Superior temporal gyrus (tissue), 1 donor: ENCODE data around the gene PTCHD4.

ENCODE experiments used
- DNase-seq: peaks from one replicate; pipeline ENCODE4 v3.0.0-alpha.2; 2016; ENCODE audit errors: extremely low spot score

PTCHD4 gene

DNA sequence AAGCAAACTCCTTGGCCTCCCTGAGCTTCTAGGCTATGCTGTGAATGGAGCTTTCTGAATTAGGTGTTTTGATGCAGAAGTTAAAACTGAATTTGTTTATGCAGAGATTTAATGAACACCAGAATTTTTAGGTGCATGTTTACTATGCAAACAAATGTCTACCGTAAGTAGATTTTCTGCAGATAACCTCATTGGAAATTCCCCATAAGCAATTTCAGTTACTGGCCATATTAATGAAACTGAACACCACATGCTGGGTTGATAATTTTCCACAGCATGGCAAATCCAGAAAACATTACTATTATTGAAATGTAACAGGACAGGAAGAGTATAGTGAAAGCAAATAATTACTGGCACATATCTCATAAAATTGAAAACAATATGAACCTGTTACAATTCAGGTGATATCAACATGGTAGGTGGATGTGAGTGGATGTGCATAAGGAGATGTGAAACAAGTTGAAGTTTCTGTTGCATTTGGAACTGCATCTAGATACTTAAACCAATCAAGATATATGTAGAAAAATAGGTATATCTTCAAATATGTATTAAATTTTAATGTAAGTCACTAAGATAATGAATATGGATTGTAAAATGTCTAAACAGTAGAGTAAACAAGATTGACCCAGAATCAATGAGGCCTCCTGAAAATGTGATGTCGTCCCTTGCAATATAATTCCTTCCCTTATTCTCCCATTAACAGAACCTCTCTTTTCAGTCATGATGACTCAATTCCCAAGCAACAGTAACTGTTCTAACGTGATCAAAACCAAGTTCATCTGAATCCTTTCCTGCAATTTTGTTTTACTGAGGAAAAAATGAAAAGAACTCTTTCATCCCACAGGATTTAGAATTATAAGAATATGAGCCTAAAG is 11.0 kb downstream of the PTCHD4 start:
- no peak for DNase-seq

- no peak for DNase-seq
These were observed 12.1 kb downstream of the PTCHD4 start for GRCh38 chr6:48098923-48099322.

GRCh38 chr6:48092550-48093217 is 18.3 kb downstream of the PTCHD4 start:
- no peak for DNase-seq

GRCh38 chr6:48090546-48090945 is 20.5 kb downstream of the PTCHD4 start:
- no peak for DNase-seq

- DNase-seq = no peak
These were observed 23.5 kb downstream of the PTCHD4 start for GRCh38 chr6:48087448-48087847.

DNA sequence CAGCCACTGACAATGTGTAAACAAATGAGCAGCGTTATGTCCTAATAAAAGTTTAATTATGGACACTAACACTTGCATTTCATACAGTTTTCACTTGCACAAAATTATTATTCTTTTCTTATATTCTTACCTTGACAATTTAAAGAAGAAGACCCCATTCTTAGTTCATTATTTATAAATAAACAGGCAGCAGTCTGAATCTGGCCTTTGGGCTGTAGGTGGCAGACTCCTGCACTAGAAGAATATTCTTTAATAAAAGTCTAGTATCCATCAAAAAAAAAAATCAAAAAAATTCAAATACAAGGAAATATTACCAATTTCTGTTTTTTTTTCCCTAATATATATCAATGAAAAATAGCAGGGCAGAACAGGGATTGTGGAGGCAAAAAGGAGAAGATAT is 24.8 kb downstream of the PTCHD4 start:
- no peak for DNase-seq

DNA sequence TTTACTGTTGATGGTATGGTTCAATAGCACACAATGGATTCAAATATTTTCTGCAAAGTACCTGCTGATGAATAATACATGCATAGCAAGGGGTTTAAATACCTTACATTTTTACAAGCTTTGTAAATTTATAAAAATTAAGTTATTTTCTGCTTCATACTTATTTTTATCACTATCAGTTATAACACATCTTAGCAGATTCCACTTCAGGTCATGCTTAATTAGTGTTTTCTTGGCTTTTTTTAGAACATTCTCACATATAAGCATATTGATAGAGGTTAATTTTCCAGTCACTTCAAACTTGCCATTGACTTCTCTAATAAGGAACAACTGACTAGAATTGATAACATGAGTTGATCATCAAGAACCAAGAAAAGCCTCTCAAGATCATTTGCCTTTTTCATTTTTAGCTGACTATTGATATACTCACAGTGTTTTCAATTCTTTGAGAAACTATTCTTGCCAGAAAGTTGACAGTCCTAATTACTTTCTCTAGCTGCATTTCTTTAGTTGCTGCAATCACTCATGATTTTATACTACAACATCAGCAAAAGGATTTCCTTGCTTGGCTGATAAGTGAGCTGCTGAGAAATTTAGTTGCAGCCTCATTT is 25.8 kb downstream of the PTCHD4 start:
- DNase-seq = no peak

DNA sequence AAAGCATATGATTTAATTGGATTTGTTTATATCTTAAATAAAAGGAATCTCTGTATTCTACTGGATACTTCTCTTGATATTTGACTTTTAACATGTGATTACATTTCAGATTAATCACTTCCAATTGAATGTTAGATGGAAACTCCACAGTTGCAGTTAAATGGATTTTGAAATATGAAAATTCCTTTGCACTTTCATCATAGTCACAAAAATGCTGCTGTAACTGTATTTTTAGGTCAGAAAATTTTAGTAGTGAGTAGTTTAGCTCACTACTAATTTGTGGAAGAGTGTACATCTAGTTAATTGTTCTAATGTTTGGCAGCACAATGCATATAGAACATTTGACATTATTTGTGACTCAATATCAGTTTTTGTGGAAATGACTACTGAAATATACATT is 26.8 kb downstream of the PTCHD4 start:
- DNase-seq = no peak

- DNase-seq = no peak
These were observed 30.6 kb downstream of the PTCHD4 start for GRCh38 chr6:48080227-48081009.

DNA sequence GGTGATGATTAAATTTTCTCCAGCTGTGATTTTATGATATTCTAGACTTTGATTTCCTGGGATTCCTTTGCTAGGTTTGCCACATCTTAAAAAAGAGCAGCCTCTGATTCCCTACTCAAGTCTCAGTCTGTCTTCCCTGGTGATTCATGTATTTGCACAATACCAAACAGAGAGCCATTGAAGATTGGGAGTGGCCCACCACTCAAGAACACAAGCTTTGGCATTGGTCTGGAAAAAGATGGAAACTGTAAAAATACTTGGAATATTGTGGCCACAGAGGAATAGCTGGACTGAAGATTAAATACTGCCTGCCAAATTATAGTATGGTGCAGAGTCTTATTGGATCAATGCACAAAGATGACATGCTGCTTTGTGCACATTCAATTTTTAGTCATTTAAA is 32.9 kb downstream of the PTCHD4 start:
- no peak for DNase-seq

- DNase-seq = no peak
These were observed 35.8 kb downstream of the PTCHD4 start for GRCh38 chr6:48075181-48075580.

DNA sequence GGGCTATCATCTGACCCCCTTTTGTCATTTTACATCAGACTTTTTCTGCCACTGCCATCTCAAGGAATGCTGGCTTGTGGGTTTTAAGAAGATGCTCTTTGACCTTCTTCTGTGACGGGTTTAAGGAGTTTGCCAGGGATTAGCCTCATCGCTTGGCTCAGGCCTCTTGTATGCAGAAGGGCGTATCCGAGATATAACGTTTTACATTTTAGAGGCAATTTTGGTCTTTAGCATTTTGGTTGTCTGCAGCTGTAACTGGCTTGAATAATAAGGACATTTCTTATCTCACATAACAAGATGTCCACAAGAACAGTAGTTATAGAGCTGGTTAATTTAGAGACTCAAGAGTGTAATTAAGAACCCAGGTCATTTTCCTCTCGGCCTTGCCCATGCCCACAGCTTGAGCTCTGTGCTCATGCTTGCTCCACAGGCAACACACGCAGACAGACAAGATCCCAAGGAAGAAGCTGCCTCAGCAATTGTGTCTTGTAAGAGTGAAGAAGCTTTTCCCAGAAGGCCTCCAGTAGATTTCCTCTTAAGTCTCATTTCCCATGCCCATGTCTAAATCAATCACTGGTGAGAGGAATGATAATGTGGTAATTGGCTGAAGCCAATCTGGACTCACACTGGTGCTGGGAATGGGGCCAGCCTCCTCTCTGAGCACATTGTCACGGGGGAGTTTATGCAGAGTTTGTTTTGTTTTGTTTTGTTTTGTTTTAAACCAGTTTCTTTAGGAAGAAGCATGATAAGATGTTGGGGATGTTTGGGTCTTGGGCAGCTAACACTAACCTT is 36.8 kb downstream of the PTCHD4 start:
- DNase-seq = no peak

DNA sequence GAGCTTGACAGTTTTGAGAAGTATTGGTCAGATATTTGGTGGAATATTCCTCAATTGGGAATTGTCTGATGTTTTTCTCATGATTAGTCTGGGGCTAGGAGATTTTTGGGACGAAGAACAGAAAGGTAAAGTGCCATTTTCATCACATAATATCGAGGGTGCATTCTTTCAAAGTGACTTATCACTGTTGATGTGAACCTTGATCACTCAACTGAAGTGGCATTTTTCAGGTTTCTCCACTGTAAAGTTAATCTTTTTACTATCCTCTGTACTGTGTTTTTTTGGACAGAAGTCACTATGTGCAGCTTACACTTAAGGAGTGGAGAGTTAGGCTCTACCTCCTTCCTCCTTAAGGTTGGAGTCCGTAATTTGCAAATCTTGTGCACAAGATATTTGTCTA is 39.2 kb downstream of the PTCHD4 start:
- DNase-seq = no peak

- DNase-seq = no peak
These were observed 41.7 kb downstream of the PTCHD4 start for GRCh38 chr6:48069280-48069679.

DNA sequence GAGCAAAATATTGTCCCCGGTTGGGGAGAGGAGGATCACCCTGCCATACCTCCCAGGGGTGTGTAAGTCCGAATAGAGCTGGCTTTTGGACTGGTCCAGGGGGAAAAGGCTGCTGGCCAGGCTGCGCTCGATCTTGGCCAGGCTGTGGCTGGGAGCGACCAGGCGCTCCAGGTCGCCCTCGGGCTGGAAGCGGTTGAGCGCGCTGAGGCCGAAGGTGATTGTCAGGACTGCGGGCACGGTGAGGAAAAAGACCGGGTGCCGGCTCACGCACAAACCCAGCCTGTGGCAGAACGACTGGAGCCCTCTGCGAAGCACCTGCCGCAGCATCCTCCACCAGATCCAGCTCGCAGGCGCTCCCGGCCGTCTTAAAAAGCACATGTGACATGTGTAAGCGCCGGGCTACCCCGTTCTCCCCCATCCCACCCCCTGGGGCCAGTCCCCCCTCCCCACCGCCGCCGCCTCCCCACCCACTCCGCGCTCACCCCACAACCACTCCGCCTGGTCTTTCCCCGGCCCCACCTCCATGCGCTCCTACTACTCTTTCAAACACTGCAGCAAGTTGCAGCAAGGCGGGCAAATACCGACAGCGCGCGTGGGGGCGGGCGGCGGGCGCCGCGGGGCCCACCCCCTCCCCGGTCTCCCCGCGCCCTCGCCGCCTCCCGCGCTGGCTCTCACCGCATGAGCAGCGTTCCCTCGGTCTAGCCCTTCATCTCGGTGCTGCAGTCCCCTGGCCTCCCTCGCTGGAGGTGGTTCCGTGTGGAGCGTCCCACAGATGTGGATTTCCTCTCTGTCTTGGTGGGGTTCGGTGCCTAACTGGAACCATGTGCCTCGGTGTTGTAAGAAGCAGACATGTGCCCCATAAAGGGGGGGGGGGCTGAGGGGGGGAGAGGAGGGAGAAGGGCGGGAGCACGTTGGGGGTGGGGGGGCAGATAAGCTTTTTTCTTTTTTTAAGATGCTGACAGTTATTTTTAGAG is 42.4 kb downstream of the PTCHD4 start:
- no peak for DNase-seq

DNA sequence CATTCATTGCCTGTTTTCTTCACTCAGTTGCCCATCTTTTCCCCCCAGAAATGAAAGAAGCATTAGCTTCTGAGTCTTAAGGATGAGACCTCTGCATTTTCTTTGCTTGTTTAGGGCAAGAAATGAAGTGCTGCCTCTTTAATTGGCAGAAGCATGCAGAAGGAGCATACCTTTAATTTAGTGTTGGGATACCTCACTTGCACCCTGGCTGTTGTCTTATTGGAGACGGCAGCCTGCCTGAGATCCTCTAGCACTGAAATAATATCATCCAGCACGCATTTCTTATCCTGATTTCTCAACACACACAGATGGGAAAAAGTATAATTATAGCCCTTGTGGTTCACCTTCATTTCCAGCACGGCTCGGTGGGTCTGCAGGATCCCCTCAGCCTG is 43.1 kb downstream of the PTCHD4 start:
- DNase-seq = no peak

DNA sequence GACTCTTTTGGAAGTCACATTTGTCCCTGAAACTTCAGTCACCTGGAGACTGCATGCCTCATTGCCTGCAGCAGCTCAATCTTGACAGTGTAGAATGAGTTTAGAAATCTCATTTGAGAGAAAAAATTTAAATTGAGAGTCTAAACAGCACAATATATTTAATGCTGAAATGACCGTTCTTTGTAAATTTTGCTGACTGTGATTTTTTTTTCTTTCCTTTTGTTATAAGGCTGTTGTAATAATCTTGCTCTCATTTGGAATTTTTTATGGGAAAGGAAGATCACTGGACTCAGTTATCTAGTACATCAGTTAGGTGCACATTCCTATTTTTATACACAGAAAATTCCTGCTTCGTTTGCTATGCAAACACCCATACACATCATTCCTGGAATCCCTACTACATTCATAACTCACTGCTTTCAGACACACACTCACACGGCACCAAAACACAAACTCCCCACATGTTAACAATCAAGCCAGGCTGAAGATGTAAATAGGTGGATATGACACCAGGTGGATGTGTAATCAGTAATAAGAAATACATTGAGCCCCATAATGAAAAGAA is 43.8 kb downstream of the PTCHD4 start:
- no peak for DNase-seq

DNA sequence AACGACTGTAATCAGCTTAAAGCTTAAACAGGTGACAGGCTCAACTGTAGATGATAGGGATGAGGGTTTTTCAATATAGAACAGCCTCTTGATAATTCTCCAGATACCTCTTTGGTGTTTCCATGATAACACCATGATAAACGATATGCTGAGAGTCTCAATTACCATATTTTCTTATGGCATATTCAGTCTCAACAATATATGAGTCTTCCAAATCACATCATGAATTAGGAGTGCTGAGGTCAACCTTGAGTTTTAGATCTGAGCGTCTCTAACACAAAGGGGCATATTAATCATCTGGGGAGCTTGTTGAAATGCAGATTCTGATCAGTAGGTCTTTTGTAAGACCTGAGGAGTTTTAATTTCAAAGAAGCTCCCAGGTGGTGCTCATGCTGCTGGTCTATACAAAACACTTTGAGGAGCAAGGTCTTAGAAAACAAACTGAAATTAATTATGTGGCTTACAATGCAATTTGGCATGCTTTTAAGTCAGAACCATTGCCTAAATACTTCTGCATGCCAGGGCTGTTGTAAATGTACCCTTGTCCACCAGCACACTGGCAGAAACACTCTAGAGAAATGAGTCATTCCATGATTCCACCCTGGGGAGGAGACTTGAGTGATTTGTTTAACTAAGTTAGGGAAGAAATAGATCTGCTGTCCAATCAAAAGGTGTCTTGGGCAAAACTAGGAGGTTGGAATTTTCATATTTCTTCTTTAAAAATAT is 49.6 kb downstream of the PTCHD4 start:
- no peak for DNase-seq
